Myocyte (in vitro differentiated cells): ENCODE measurements around the gene HOXA5. TPM values are rescaled to one million over a fixed set of nuclear protein-coding genes. Genes with fewer than 3 reads are reported as not detected.

Source experiments
- DNase-seq: peaks from one replicate; pipeline ENCODE4 v3.0.0-alpha.2; 2012; ENCODE audit warnings: low read depth
- microRNA counts: library from miRNA; unstranded; fragments of <30 nt; microRNA quantifications from one replicate; lab custom pipeline; 2016
- microRNA-seq: library from miRNA; unstranded; fragments of <30 nt; microRNA quantifications from one replicate; pipeline ENCODE4, GENCODE V29; 2016
- total RNA-seq: library from RNA; depleted of rRNA; stranded (reverse); fragments of >200 nt; gene quantifications from 2 replicates; pipeline ENCODE4 v1.2.3, GENCODE V29; 2014

HOXA5 gene
- total RNA-seq, 1 donor from 2014 or later, result 5.7 TPM

DNA sequence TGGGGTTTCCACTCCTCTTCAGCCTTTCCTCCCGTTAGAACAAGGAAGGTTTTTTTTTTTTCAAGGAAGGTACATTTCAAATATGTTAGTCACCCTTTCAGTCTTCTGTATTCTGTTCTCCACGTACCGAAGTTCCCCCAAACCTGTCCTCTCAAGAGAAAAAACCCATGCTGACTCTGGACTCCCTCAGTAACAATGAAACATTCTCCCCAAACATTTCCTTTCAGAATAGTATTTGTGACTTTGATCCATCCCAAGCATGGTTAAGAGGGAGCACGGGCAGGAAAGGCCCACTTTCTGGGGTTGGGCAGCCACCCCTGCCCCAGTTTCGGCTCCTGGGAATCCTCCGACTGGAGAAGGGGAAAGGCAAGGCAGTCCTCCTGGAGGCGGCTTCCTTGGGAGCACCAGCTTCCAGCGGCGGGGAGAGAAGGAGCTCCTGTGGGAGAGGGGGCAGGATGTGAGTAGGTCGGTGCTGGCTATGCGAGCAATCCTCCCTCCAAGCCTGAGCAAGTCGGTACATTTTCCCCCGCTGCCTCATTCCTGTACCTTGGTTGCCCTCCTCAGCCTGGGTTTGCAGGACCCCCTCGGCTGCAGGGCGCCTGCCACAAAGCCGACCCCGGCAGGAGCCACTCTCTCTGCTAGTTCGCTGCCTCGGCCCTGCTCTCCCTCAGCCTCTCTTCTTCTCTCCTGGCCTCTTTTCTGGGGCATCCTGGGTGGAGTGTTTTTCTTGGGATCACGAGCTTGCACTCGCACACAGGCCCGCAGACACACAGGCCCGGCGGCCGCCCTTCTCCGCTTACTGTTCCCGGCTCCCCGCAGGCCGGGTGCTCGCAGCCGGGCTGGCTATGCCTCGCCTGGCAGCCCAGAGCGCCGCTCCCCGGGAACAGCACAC lies 45.5 kb downstream of the HOXA5 start:
- DNase-seq, result peak; percentile 71

DNA sequence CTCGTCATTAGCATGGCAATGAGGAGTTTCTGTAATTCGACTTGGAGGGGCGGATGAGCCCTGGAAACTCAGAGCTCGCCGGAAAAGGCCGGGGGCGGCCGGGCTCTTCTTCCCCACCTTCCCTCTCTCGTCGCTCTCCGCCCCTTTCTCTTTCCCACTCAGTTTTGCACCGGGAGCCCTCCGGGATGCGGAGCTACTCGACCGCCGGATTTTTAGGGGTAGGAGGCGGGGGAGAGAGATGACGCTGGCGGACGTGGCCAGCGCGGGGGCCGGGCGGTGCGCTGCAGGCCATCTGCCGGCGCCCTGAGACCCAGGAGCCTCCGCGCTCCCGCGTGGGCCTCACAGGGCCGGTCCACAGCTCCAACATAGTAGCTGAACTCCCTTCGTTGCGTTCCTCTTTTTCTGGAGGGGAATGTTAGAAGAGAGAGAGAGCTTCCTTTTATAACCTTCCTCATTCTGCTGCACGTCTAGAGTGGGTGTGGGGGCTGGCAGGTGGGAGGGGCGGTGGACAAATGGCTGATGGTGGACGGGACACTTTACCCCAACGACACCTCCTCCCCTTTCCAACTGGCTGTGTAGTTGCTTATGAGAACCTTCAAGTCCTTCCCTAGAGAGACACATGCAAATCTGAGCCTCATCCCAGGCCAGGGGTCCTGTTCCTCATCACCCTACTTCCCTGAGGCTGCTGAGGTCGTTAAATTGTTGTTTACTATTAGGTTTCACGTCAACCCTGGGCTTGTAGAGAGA lies 46.5 kb downstream of the HOXA5 start:
- peak; percentile 76 for DNase-seq

DNA sequence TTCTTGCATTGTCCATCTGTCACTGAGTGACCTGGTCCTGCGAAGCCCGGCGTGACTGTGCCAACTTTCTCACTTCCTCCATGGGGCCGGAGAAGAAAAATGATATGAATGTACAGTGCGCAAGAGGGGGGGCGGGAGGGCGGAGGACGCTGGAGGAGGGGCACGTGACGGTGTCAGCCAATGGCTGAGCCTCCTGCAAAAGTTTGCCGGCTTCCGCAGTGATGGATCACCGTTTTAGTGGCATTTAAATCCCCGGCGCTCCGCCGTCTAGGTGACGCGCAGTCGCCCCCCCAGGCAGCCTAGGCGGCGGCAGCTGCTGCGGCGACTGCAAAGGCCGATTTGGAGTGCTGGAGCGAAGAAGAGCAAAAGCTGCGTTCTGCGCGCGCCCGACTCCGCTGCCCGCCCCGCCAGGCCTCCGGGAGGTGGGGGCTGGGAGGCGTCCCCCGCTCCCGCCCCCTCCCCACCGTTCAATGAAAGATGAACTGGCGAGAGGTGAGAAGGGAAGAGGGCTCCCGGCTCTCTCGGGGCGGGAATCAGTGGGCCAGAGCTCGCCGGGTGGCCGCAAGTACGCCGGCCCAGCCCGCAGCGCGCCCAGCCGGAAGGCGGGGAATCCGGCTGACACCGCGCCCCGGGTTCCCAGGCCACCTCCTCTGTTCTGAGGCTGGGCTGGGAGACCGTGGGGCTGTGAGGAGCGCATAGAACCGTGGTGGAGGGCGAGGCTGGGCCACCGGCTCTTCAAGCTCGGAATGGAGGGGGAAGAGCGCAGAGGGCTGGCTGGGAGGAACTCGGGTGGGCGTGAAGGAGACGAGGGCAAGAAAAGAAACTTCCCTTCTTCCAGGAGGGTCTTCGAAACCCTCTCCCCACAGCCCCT lies 47.3 kb downstream of the HOXA5 start, which contains the start of gene HOXA1:
HOXA1 (minus strand) TSS at position 104 of the 871 bp plus-strand sequence; CDS start at position 16, 88 bp downstream.
- DNase-seq, result peak; percentile 96

DNA sequence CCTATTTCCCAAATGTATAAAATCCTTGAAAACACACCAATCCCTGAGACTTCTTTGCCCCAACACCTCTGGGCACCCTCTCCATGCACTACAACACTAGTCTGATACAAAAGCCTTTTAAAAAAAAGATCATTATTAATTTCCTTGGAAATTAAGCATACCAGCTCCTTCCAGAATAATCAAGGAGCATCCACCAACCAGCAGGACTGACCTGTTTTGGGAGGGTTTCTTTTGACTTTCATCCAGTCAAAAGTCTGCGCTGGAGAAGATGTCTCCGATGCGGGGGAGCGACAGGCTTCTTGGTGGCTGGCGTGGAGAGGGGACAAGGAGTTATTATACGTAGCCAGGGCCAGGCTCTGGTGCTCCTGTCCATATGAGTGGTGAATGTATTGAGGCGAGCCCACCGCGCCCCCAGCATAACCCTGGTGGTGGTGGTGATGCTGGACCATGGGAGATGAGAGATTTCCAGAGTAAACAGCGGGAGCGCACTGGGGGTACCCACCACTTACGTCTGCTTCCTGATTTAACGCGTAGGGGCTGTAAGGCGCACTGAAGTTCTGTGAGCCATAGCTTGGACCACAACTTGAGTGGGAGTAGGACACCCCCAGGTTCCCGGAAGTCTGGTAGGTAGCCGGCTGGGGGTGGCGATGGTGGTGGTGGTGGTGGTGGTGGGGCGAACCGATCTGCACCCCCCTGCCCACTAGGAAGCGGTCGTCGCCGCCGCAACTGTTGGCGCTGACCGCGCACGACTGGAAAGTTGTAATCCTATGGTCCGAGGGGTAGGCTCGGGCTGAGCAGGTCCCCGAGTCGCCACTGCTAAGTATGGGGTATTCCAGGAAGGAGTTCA lies 48.2 kb downstream of the HOXA5 start:
- DNase-seq, result no peak

GRCh38 chr7:27094304-27095049 lies 49.0 kb downstream of the HOXA5 start:
- DNase-seq, result no peak

DNA sequence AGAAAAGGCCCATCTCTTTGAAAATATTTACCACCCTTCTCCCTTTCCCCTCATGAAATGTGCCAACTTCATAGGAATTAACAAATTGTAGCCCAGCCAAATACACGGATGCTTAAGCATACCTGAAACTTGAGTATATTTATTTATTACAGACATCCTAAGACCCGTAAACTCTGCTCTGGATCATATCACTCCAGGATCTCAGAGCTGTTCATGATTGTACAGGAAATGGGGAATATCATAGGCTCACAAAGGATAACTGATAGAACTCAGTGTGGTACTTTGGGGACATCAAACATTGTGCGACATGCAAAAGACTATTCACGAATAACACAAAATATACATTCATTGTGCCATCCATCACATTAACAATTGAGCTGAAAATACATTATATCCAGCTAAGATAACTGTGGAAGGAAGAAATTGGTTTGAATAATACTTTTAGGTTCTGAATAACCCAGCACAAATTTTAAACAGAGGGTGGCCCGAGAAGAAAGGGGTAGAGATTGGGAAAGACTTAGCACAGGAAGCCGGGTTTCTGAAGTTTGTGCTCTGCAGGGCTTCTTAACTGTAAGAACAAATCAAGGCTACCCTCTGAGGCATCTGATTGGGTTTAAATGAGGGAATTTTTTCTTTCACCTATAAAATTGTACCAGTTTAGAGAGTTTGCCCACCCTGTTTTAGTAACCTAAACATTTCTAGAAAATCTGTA lies 50.1 kb downstream of the HOXA5 start:
- no peak for DNase-seq

DNA sequence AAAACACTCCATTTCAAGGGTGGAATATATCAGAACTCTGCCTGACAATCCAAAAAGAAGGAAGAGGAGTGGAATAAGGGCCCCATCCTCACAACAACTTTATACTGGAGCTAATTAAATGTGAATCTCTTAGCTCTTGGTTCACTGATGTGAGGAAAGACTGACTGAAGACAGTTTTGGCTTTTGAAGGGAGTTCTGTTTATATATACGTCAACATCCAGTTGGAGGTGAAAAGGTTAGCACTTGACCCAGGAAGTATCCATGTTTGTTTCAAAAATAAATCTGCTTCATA lies 50.7 kb downstream of the HOXA5 start:
- no peak for DNase-seq

- no peak for DNase-seq
Observed at GRCh38 chr7:27091941-27092818, 51.3 kb downstream of the HOXA5 start.

DNA sequence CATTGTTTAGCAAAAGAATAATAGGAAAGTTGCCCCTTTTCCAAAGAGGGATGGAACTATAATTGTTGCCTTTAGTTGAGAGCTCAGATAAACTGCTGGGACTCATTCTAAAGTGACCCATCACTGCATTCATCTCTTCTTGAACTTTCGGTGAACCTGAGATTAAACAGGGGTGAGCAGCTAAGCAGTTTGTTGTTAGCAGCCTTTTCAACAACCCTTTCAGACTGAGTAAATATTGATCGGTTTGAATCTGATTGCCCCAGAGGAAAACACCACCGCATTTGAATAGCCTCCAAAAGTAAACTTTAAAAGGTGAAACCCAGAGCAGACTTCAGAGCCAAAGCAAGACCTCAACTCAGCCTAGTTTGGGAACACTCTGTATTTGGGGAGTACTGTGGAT lies 52.4 kb downstream of the HOXA5 start:
- no peak for DNase-seq

MicroRNA genes within 50 kb of the gene (microRNA counts, 767-probe panel; counts per million panel counts)
- microRNA hsa-miR-196b-5p (lab: Ali Mortazavi, UCI), result not detected

Small RNA genes within 50 kb of the gene (microRNA-seq; reads per million reads assigned to microRNA genes)
- 435 reads per million, percentile 72 among the genes with 10 or more reads in this experiment for gene MIR196B

Other genes starting within 250 kb of the HOXA5 start
- gene HOXA1, start 47.7 kb downstream of the HOXA5 start, total RNA-seq, result 4.5 and 5.5 TPM in 2 replicates
- gene HOXA2, start 41.0 kb downstream of the HOXA5 start, total RNA-seq, result 0.42 and 0.56 TPM in 2 replicates
- 5.0 and 6.7 TPM in 2 replicates for gene HOXA4, start 12.9 kb downstream of the HOXA5 start, total RNA-seq
- gene HOXA6, start 4.1 kb upstream of the HOXA5 start, total RNA-seq, result 0.80 and 1.0 TPM in 2 replicates
- gene HOXA3, start 8.9 kb upstream of the HOXA5 start, total RNA-seq, result 1.7 and 4.4 TPM in 2 replicates
- gene HOXA7, start 13.0 kb upstream of the HOXA5 start, total RNA-seq, result 20.5 and 20.9 TPM in 2 replicates
- 9.1 and 13.0 TPM in 2 replicates for gene HOXA9, start 21.9 kb upstream of the HOXA5 start, total RNA-seq
- gene HOXA10, start 30.6 kb upstream of the HOXA5 start, total RNA-seq, result 14.6 and 15.1 TPM in 2 replicates
- 1.7 TPM in 2 replicates for gene HOXA11, start 41.6 kb upstream of the HOXA5 start, total RNA-seq
- gene HOXA13, start 56.4 kb upstream of the HOXA5 start, total RNA-seq, result 0.13 and 0.26 TPM in 2 replicates
- not detected in 2 replicates for gene EVX1, start 99.1 kb upstream of the HOXA5 start, total RNA-seq